Measurements from ENCODE around the gene RGS16. TPM values are rescaled to one million over a fixed set of nuclear protein-coding genes. Genes with fewer than 3 reads are reported as not detected.

The RGS16 gene
- total RNA-seq, 2 donors from 2014 or later = 1.5 to 3.3 TPM

DNA sequence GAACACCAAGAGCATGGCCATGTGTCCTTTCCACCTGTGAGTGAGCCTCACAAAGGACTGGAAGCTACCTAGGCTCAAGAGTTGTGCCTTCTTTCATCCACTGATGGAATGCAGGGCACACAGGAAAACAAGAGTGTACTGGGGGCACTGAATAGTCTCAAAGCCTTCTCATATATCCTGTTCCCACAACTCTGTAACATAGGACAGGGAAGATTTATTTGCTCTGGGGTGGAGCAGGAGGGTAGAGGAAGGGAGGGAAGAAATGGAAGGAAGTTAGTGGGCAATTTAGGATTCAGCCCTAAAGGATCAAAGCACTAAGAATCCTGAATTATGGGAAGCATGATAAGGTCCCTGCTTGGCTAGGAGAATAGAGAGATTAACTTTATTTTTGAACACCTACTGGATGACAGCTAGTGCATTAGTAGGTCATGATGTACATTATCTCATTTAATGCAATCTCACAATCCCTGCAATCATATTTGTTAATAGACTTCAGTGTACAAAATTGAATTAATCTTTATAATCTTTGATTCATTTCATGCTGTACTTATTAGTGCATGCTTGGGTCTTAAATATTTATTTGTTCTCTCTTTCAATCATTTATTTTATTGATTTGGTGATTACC, 27.0 kb upstream of the RGS16 start:
- intact Hi-C loops (cut with DNase I) = no loop called here
- DNase-seq = no peak
- no peak for ATAC-seq

DNA sequence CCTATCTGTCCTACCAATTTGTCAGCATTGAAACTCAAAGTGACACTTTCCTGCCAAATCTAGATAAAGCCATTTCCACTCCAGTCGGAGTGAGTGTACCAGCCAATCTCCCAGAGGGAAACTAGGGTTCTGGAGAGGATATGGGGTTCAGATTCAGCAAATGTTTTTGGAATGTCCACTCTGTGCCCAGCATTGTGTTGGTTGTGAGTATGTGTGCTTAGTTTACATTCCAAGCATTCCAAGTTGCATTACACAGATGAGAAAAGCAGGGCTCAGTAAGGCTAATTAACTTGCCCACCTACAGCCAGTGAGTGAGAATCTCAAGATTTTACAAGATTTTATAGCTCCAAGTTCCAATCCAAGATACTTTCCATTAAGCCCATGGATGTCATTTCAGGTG, 26.4 kb upstream of the RGS16 start:
- DNase-seq (no peak), ATAC-seq (no peak)
- intact Hi-C loops (cut with DNase I) = no loop called here

GRCh38 chr1:182629499-182630096, 25.4 kb upstream of the RGS16 start:
- DNase-seq = no peak
- intact Hi-C loops (cut with DNase I) = no loop called here
- ATAC-seq = no peak

DNA sequence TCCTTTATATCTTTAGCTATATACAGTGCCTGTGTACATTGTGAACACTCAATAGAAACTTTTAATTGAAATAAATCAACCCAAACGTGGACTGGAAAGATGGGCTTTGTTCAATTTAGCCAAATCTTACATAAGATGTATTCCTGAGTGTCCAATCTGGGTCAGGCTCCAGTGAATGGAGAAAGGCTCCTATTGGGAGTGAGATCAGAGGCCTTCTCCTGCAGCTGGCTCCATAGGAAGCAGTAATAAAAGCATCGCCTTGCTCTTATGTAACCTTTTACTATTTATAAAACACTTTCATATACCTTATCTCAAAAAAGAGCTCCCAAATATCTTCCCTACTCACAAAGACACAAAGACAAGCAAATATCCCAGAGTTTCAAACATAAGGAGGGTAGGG, 24.9 kb upstream of the RGS16 start:
- intact Hi-C loops (cut with DNase I) = no loop called here
- ATAC-seq (no peak), DNase-seq (no peak)

DNA sequence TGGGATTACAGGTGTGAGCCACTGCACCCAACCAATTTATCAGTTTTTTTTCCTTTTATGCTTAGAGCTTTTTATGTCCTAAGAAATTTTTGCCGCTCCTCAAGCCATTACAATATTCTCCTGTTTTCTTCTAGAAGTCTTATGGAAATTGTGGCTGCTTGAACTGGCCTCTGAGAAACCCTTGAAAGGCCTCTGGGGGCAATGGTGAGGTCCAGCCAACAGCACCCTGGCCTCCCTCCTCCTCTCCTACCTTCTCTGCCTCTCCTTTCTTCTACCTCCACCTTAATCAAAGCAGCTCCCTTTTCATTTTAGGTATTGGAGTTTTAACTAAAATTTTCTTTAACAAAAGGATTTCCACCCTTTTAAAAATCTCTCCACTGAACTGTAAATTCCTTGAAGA, 24.5 kb upstream of the RGS16 start:
- intact Hi-C loops (cut with DNase I) = no loop called here
- no peak for DNase-seq
- no peak for ATAC-seq

- ATAC-seq = no peak
- intact Hi-C loops (cut with DNase I) = no loop called here
- DNase-seq = no peak
Observed at GRCh38 chr1:182627622-182628021, 23.4 kb upstream of the RGS16 start.

DNA sequence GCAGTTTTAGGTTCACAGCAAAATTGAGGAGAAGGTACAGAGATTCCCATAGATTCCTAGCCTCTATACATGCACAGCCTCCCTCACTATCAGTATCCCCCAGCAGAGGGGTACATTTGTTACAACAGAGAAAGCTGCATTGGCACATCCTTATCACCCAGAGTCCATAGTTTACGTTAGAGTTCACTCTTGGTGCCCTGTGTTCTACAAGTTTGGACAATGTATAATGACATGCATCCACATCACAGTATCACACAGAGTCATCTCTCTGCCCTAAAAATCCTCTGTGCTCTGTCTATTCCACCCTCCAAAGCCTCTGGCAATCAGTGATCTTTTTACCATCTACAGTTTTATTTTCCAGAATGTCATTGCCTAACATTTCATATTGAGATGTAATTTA, 22.3 kb upstream of the RGS16 start:
- no peak for ATAC-seq
- intact Hi-C loops (cut with DNase I) = no loop called here

DNA sequence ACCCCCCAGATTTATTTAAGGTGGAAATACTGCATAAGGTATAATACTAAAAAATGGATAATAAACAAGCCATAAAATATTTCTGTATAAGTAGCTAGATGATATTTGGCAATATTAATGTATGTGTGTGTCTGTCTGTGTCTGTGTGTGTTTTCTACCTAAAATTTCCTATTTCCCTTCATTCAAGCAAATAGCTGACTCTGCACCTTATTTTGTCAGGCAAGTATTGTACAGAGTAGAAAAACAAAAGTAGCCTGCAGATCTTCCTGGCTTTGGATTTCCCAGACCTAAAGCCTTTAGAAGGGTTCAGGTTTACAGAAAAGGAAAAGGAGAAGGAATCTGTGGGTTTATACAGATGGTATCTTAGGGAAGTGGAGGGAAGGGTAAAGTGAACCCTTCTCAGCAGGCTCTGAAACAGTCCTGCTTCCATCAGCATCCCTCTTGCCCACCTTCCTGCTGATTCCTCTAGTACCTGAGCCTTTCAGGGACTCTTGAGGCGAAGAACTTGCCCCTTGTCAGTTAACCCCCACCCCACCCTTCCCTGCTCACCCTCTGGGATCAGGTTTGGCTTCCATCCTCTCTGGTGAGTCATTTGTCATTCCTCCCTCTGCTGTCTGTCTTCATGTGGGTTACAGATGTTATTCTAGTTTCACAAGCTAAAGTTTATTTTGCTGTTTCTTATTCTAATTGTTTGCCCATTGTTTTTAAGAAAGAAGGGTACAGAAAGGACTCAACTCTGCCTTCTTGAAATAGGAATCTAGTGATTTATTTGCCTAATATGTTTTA, 21.7 kb upstream of the RGS16 start:
- peak in 1 of 2 donors; percentile 54 for ATAC-seq
- no peak for DNase-seq
- intact Hi-C loops (cut with DNase I) = no loop called here

More for the DNA sequence above, 22.3 kb upstream of the RGS16 start:
- no peak for DNase-seq

DNA sequence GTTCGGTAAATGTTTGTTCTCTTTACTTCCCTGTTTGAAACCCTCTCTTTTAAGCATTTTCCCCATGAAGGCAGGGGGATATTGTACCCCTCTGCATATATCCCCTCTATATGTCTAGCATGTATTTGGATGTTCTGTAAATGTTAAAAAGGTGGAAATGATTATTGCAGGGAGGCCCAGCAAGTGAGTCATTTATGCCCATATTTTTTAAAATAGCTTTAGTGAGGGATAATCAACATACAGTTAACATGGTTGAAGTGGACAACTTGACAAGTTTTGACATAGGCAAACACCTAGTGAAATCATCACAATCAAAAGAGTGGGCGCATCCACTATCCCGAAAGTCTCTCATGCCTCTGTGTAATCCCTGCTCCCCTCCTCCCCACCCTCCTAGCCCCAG, 20.8 kb upstream of the RGS16 start:
- DNase-seq (no peak), ATAC-seq (no peak)
- intact Hi-C loops (cut with DNase I) = no loop called here

GRCh38 chr1:182624577-182624976, 20.4 kb upstream of the RGS16 start:
- intact Hi-C loops (cut with DNase I) = loop anchor here in 1 of 2 donors (5.0 kb wide), 1 partner anchor 43 kb away; no protein-coding TSS in a partner anchor
- no peak for ATAC-seq
- no peak for DNase-seq

- peak; percentile 71 to 83 for ATAC-seq
- intact Hi-C loops (cut with DNase I) = loop anchor here in 1 of 2 donors (5.0 kb wide), 1 partner anchor 44 kb away; no protein-coding TSS in a partner anchor
- no peak for DNase-seq
Observed at GRCh38 chr1:182622901-182623528, 18.8 kb upstream of the RGS16 start.

- DNase-seq (no peak), ATAC-seq (no peak)
- intact Hi-C loops (cut with DNase I) = loop anchor here in 1 of 2 donors (5.0 kb wide), 1 partner anchor 45 kb away; no protein-coding TSS in a partner anchor
Observed at GRCh38 chr1:182621906-182622305, 17.7 kb upstream of the RGS16 start.

GRCh38 chr1:182620924-182621585, 16.9 kb upstream of the RGS16 start:
- DNase-seq (no peak), ATAC-seq (no peak)
- intact Hi-C loops (cut with DNase I) = loop anchor here in 1 of 2 donors (5.0 kb wide), 1 partner anchor 46 kb away; no protein-coding TSS in a partner anchor

DNA sequence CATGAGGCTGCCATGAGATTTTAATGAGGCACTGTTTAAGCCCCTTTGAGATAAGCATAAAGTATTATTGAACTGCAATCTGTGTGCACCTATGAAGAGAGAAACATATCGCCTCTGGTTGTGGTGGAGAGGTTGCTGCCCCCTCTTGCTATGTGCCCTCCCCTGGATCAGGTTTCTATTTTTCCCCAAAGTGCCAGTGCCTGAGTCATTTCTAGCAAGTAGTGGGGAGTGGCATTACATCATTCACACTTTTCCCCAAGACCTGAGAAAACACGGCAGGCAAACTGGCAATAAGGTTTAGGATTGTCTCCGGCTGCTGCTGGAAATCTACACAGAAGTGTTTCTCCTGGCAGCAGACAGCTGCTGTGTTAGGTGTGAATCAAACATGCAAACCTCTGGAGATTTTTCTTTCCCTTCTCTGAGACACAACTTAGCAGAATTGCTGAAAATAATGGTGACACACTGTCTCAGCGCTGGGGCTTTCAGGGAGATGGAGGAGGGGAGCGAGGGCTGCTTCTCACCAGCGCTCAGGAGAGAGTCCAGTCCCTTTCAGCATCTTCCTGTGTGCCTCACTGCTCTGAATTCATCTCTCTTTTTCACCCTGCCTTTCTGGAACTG, 13.7 kb upstream of the RGS16 start:
- ATAC-seq (peak in 1 of 2 donors; percentile 2), DNase-seq (no peak)
- intact Hi-C loops (cut with DNase I) = no loop called here

GRCh38 chr1:182617014-182617429, 12.8 kb upstream of the RGS16 start:
- no peak for ATAC-seq
- DNase-seq = no peak
- intact Hi-C loops (cut with DNase I) = no loop called here

DNA sequence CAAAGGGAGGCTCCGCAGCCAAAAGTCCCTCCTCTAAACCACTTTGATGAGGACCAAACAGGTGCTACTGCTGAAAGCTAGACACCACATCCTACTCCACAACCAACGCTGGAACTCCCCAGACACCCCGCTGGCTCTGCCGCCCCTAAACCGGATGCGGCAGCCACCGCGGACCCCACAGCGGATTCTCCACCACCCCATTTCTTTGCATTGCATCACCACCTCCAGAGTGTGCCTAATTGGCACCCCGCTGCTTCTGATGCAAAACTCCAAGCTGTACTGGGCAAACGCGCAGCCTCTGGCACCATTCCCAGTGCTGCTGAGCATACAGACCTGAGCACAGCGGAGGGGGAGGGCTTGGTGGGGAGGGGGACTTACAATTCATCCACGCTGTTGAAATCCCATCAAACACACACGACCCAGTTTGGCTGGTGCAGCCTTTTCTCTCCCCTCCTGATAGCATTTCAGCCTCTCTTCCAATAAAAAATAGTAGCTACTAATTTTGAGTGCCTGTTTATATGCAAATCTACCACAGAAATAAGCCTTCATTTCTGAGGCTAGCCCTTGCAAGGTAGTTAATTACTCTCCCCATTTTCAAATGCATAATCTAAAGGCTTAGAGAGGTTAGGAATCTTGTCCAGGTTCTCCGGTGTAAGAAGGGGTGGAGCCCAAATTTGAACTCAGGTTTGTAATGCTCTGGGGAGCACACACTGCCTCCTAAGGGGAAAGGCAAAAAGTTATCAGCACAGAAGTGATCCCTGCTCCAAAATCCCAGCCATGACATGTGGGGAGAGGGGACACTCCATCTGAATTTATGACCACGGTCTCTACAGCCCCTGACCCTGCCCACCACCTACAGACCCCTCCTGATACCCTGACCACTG, 12.2 kb upstream of the RGS16 start:
- ATAC-seq = peak; percentile 28 to 47
- intact Hi-C loops (cut with DNase I) = no loop called here
- DNase-seq = peak; percentile 80

- intact Hi-C loops (cut with DNase I) = no loop called here
Observed at GRCh38 chr1:182615468-182616129, 11.4 kb upstream of the RGS16 start.

More at GRCh38 chr1:182615468-182616129, 11.4 kb upstream of the RGS16 start:
- peak; percentile 77 for DNase-seq
- peak; percentile 46 to 70 for ATAC-seq

All from left cardiac atrium (tissue), 4 donors.